IPS DF 19.7 (cell line): ENCODE data around the gene RIMOC1.
"Not testable (repeated sequence)": the region's sequence is repeated elsewhere in the genome, so short reads cannot be mapped to it uniquely, and the experiment has no call there.

ENCODE experiments used
- DNase-seq: peaks from one replicate; pipeline ENCODE4 v3.0.0-alpha.2; 2013; ENCODE audit warnings: low read depth, low spot score

The RIMOC1 gene

DNA sequence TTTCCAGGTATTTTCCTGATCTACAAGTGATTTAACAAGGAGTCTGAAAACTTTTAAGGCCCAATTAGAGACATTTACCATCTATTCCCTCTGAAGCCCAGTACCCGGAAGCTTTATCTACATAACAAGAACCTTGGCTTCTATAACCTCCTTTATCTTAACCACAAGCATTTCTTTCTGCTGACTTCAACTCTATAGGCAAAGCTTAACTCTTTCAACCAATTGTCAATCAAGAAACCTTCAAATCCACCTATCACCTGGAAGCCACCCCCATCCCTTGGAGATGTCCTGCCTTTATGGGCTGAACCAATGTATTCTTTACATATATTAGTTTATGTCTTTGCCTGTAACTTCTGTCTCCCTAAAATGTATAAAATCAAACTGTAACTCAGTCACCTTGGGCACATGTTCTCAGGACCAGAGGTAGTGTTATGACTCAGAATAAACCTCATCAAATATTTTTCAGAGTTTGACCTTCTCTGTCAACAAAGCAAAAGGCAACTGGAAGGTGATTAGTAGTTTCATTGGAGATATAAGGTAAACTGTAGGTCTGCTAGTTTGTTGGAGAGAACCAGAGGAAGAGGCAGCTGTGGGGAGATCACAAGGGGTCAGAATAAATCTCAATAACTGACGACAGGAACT is 13.0 kb upstream of the RIMOC1 start:
- DNase-seq = no peak

DNA sequence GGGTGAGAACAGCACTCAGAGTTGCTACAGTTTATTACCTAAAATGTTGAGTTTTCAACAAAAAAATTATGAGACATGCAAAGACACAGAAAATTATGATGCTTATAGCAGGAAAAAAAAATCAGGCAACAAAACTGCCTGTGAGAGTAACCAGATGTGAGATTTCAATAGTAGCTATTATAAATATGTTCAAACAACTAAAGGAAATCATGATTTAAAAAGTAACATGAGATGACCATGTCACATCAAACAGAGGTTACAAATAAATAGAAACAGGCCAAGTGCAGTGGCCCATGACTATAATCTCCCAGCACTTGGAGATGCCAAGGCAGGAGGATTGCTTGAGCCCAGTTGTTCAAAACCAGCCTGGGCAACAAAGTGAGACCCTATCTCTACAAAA is 12.1 kb upstream of the RIMOC1 start:
- no peak for DNase-seq

DNA sequence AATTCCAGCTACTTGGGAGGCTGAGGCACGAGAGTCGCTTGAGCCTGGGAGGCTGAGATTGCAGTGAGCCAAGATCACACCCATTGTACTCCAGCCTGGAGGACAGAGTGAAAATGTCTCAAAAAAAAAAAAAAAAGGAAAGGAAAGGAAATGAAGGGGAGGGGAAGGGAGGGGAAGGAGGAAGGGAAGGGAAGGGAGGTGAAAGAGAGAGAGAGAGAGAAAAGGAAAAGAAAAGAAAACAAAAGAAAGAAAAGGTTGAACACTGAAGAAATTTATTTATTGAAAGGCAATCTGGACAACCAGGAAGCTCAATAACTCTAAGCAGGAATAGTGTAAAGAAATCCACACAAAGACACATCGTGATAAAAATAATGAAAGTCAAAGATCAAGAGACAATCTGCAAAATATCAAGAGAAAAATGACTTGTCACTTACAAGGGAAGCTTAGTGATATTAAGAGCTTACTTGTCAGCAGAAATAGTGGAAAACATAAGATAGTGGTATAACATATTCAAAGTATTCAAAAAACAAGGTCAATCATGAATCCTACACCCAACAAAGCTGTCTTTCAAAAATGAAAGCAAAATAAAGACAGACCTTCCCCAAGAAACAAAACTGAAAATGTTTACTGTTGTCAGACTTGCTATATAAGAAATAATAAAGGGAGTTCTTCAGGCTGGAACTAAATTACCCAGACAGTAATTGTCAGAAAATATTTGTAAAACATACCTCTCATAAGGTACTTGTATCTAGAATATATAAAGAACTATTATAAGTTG is 10.9 kb upstream of the RIMOC1 start:
- DNase-seq = no peak

DNA sequence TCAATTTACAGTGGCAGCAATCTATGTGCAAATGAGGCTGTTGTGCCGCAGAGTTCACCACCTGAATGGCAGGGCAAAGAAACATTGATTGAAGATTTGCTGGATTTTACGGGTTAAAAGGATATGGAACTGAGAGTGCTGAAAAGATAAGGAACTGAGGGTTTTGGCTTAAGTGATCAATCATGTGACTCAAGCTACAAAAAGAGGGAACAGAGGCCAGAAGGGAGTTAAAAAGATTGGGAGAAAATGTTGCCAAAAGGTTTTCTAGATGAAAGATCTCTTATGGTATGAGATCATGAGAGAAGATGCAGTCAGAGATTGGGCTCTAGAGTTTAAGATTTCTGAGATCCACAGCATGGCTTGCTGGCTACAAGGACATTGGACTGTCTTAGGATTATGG is 7.9 kb upstream of the RIMOC1 start:
- DNase-seq = no peak

DNA sequence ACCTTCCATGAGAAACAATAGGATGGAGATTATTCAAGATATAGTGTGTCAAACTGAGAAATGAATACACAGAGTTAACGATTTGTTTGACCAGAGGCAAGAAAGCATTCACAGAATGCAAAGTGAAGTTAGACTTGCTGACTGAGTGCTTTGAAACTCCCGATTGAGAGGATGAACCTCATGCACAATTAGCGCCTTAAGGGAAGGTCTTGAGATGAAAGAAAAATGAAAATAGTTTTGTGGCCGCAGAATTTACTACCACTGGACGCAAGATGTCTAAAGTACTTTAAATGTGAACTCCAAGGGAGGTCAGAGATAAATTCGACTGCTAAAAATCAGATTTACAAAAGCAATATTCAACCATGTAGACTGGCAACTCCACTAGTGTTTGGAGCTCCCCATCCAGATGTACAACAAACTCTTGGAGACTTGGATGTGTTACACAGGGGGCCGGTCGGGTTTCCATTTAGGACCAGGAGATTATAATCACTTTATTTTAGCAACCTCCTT is 707 bp upstream of the RIMOC1 start:
- DNase-seq = no peak

DNA sequence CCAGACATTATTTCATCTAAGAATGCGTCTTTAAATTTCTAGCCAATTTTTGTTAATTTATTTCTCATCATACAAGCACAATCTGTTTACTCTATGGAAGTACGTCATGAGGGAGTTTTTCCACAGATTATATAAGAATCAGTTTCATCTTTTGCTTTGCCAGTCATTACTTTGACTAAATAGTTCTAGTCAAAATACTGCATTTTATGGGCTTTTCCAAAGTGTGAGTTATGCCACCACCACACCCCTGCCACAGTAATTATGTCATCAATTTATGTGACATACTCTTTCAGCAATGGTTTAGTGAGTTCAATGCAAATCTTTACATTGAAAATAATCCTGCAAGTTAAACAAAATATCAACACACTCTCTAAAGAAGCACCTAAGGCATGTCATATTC is 2.0 kb downstream of the RIMOC1 start:
- no peak for DNase-seq

DNA sequence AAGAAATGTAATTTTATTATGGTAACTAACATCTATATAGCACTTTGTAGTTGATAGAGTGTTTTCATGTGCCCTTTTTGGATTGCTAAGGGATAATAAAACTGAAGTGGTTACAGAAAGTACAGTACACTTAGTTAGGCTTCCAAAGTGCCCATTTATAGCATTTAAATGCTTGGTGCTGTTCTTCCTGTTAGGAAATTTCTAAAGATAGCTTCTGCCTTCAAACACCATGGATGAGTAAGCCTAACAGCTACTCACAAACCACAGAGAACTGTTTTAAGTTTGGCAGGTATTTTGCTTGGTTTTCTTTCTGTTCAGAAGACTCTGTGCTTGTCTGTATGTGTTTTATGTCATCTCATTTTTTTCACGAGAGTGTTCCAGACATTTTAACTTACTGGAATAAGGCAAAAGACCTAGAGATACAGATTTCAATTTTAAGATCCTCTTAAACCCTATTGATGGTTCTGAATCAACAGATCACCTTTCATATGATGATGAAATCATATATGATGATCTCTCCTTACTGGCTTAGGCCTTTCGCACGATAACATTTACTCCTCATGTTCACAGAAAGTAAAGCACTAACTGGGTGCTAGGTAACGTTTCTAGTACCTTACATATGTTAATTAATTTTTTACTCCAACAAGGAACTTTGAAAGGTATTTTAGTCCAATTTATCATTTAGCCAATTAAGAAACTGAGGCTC is 4.4 kb downstream of the RIMOC1 start:
- no peak for DNase-seq

DNA sequence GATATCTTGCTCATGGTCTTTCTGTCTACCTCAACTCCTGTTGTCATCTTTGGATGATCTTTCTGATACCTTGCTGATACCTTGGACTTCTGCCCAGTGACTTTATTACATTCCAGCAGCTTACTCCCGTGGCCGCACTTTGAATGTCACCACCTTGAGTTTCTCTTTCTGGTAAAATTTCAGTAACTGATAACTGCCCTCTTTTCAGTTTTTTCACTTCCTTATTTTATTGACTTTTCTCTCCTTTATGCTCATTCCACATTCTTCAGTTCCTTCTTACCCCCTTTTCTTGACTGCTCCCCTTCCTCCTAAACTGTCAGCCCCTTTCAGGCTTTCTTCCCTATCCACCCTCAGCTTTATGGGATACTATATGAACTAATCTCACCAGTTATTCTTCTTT is 14.0 kb downstream of the RIMOC1 start:
- no peak for DNase-seq

DNA sequence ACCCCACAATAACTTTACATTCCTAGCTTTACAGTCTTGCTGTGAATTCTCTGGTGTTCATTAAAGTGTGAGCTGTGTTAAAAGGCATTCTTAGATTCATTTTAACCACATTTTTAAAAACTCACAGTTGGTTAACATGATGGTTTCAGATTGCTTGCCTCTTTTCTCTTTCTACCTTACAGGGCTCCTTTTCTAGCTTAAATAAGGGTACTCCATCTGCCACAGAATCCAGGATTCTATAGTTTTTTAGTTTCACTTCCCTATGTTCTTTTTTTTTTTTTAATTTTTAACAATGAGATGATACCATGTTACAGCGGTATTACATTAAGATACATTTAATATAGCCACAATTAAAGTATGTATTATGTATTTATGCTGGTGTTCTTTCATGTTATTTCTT is 17.0 kb downstream of the RIMOC1 start:
- no peak for DNase-seq

DNA sequence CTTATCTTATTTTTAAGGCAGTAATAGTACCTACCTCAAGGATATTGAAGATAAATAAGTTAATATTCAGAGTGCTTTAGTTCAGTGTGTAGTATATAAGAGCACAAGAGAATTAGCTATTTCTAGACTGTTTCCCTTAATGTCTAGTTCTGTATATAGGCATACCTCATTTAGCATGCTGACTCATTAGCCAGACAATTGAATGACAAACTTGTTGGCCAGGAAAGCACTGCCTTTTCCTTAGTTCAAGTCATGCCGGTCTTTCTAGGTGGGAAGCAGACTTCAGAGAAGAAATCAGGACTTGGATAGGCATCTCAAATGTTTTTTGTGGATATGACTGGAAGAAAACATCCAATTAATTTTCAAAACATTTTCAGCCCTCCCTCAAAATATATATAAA is 17.7 kb downstream of the RIMOC1 start:
- no peak for DNase-seq

DNA sequence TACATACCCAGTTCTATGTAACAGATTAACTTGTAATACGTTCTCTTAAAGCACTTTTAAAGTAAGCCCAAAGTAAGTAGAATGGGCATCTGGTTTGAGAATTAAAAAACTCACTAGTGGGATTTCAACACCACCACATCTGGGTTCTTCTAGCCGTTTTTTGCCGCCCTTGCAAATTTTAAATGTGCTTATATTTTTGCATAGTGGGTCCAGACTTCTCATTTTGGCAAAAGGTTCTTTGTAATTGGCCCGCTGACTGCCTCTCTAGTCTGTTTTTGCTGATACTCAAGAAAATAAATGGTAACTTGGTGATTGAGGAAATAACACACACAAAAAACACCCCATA is 20.4 kb downstream of the RIMOC1 start:
- DNase-seq = no peak

DNA sequence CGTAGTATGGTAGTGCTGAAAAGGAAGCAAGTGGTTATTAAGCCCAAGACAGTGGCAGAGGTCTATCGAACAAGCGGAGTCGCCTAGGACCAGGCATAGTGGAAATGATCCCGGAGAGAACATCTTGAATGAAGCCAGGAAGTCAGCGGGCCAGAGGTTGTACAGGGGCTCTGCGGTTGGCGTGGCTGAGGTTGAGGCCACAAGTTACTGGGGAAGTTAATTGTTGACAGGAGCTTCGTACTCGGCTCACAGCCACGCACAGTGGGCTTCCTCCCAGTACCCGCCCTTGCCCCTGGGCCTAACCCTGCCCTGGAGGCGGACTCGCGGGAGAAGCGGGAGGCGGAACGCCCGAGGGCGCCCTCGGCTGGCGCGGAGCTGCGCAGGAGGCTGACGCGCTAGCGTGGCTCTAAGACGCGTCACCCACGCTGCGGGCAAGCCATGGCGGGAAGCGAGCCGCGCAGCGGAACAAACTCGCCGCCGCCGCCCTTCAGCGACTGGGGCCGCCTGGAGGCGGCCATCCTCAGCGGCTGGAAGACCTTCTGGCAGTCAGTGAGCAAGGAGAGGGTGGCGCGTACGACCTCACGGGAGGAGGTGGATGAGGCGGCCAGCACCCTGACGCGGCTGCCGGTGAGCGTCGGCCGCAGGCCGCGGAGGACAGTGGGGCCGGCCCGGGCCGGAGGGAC is 20.9 kb downstream of the RIMOC1 start, which contains the start of gene FBXO4:
TSS of gene FBXO4 (plus strand) at position 410 of the 683 bp plus-strand sequence. CDS start at position 439, 29 bp downstream.
- no peak for DNase-seq

DNA sequence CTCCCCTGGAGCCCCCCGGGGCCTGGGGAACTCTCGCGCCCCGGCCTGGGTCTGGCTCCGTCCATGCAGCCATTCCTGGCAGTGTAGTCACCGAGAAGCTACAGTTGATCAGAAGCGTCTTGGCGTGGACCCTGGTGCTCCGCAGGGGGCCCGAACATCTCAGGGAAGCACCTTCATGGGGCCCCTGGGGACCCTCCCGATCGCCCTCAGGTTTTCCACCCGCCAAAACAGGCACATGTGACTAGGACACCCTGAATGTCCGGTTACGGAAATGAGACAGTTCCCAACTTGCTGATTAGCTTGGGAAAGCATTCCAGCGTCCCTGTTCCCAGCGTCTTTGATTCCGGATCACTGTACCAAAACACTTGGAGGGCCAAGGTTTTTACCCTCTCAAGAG is 21.4 kb downstream of the RIMOC1 start:
- no peak for DNase-seq

DNA sequence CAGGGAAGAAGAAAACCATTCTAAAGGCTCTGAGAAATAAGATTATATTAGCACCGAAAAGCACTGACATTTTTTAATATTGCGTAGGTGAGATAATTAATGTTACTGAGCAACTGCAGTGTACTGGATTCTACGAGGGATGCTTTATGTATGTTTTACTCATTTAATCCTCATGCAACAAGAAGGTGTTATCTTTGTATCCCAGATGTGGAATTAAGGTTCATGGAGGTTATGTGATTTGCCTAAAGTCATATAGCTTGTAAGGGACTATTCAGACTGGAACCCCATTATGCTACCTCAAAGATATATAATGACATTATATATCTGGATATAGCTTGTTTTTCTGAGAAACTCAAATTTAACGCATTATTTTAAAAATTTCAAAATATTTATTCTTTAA is 23.5 kb downstream of the RIMOC1 start:
- DNase-seq = no peak

DNA sequence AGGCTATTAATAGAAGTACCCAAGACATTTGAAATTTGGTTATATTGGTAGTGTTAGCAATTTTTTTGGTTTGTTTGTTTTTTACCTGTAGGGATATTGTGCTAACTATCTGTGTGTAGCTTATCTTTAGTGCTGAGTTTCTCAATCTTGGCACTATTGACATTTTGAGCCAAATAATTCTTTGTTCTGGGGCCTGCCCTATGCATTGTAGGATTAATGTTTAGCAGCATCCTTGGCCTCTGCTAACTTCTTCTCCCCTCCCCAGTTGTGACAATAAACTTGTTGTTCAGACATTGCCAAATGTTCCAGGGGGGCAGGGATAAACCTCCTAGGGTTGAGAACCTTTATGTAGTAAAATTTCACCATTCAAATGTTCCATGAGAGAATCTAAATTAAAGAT is 24.9 kb downstream of the RIMOC1 start:
- no peak for DNase-seq

DNA sequence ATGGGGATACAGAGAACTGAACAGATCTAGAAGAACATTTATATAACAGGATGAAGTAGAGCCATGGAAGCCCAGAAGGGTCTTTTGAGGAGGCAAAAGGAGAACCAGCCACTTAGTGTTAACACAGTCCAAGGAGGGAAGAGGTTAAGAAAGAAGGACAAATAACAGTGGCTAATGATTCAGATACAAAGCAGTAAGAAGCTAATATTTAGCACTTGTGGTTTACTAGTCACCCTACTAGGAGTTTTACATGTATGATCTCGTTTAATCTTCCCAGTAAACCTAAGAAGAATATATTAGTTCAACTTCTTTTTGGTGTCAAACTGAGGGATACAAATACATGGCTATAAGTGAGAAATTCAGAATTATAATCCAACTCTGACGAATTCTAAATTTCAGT is 28.6 kb downstream of the RIMOC1 start:
- no peak for DNase-seq

DNA sequence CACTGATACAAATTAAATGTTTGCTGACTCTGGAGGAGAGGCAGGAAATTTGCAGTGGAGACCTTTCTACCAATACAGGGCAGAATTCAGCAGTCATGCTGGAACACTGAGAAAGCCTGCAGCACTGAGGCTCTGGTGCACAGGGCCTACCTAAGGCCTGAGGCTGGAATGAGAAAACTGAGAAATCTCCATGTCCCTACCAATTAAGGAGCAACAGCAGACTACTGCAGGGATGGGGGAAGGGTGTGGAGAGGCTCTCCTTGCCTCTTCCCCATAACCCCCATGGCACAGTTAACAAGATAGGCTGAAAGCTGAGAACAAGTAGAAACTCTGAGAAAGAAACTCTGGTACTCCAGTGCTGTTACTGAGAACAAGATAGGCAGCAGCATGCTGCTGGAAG is 31.4 kb downstream of the RIMOC1 start:
- DNase-seq = no peak

DNA sequence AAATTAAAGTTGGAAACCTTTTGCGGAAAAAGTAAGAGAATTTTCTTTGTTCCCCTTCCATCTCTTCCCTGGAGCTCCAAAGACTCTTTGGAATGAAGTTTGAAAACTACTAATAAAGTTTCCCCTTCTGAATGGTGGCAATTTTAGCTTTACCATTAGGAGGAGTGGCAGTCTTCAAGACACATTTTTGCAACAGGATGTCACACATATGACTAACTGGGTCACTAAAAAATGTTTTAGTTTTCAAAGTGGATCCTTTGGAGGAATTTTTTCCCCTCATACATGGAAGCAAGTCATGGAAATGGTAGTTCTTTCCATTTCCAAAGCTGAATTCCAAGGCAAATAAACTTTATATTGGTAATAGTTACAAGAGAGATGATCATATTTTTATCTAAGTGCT is 36.5 kb downstream of the RIMOC1 start:
- DNase-seq = no peak

DNA sequence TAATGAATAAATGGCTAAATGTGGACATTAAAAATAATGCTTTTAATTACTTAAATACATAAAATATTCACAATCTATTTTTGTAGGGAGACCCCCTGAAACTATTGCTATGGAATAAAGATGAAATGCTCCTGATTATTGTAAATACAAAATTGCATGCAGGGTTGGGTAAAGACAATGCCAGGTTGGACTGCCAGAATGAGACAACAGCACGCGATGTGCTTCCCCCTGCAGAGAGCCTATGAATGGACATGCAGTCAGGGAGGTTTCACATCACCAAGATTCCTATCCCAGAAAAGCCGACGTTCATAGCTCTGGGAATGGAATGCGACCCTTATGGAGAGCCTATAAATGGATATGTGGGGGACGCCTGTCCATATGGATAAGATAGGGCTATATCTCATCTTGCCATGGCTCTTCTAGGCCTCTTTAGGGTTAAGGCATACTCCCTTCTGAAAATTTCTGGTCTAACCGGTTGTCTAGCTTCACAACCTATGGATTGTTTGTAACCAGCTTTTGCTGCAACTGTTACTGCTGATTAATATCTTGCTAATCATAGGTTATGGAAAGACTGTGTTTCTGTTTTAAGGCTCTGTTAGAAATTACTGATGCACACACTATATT is 41.3 kb downstream of the RIMOC1 start:
- not testable (repeated sequence) for DNase-seq

DNA sequence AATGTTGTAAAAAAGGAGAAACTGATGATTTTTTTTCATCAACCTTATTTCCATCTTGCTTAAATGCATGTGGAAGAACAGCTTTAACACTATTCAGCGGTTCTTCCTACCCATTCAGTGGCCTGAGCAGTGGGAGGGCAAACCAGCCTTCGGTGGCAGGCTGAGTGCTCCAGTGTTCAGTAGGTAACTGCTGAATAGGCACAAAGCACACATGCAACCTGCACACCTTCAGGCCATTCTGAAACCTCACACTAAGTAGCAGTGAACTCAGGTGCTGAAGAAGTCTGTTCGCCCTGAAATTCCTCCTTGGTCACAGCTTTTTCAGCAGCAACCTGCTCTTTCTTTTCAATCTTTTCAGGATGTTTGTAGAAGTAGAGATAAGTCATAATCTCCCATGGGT is 47.1 kb downstream of the RIMOC1 start:
- DNase-seq = no peak
